Effector memory CD4-positive, alpha-beta T cell (primary cell): Measurements from ENCODE around the gene PRKCD.

Experiments used
- DNase-seq, 3 donors: peaks; one replicate each; pipeline ENCODE4 v3.0.0-alpha.2; 2020
- H3K27ac ChIP-seq: 2 replicates; pipeline ENCODE4 v1.7.0; 2013; ENCODE audit warnings: mild to moderate bottlenecking, low read length, moderate library complexity; ENCODE audit not compliant: insufficient read depth, poor library complexity, severe bottlenecking
- H3K27me3 ChIP-seq: replicated peaks from 2 replicates; pipeline ENCODE4 v1.7.0; 2013; ENCODE audit warnings: mild to moderate bottlenecking, low read length; ENCODE audit not compliant: insufficient read depth, control insufficient read depth, poor library complexity, severe bottlenecking
- H3K36me3 ChIP-seq: 2 replicates; pipeline ENCODE4 v1.7.0; 2013; ENCODE audit warnings: mild to moderate bottlenecking, low read length, moderate library complexity; ENCODE audit not compliant: control insufficient read depth, insufficient read depth
- H3K4me1 ChIP-seq: 2 replicates; pipeline ENCODE4 v1.7.0; 2013; ENCODE audit warnings: low read length, mild to moderate bottlenecking; ENCODE audit not compliant: control insufficient read depth, insufficient read depth, poor library complexity, severe bottlenecking
- H3K4me3 ChIP-seq: 2 replicates; pipeline ENCODE4 v1.7.0; 2013; ENCODE audit warnings: low read length, low read depth, mild to moderate bottlenecking; ENCODE audit not compliant: insufficient read depth, poor library complexity, severe bottlenecking
- H3K9me3 ChIP-seq: 2 replicates; pipeline ENCODE4 v1.7.0; 2013; ENCODE audit warnings: mild to moderate bottlenecking, low read length, moderate library complexity; ENCODE audit not compliant: control insufficient read depth

PRKCD gene

DNA sequence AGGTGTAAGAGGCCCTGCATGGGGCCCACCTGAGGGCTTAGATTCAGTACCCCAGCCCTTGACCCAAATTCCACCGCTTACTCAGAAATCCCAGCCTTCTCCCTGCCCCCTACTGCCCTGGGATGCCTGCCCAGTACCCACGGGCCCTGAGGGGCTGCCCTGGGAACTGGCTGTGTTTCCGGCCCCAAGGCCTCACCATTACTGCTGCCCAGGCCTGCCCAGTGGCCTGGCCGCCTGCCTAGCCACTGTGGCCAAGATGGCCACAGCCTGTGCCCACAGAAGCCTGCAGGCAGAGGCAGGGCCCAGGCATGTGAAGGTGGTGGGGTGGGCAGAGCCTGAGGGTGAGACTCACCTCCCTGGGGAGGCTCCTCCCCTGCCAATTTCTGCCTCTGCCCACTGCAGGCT is 6.1 kb upstream of the PRKCD start:
- Histone ChIP-seq H3K4me3 (no peak overlapping the region), H3K4me1 (no peaks in the 10 kb centered on the region), H3K36me3 (no peaks in the 10 kb centered on the region), H3K9me3 (no peaks in the 10 kb centered on the region), H3K27me3 (peaks cover 14% of the 10 kb centered on the region), H3K27ac (no peak overlapping the region)
- no peak for DNase-seq

DNA sequence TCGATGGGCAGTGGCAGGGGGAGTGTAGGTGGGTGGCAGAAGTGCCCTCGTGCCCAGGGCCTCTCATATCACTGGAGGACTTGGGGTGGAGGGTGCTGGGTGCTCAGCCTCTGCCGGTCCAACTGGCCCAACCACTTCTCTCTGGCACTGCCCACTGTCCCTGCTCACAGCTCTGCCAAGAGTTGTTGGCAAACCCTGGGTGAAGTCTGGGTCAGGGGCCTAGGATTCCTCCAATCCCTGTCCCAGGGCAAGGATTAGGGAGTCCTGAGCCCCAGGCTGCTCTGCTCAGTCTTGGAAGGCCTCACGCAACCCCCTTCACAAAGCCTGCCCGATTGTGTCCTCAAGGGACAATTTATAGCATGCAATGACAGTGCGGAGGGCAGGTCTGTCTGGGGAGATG is 5.2 kb upstream of the PRKCD start:
- Histone ChIP-seq H3K36me3 (no peaks in the 10 kb centered on the region), H3K4me3 (no peak overlapping the region), H3K27ac (no peak overlapping the region), H3K9me3 (no peaks in the 10 kb centered on the region), H3K4me1 (peaks cover 6% of the 10 kb centered on the region), H3K27me3 (peaks cover 14% of the 10 kb centered on the region)
- DNase-seq = no peak

DNA sequence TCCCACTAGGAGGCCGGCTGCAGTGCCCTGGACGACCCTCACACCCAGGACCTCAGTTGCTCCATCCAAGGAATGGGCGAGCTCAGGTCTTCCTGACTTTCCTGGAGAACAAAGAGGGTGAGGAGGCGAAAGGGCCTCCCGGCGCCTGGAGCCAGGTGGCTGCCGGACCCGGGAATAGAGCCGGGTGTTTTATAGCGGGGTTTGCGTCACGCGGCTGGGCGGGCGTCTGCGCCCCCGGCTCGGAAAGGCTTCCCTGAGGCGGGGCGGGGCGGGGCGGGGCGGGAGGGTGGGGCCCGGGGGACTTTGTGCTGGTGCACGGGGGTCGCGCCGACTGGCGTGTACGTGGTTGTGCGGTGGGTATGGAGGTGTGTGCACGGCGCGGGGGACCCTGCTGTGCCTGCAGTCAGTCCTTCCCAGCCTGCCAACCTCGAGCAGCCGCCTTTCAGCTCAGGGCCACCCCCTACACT is 4.6 kb upstream of the PRKCD start:
- Histone ChIP-seq H3K27me3 (peaks cover 14% of the 10 kb centered on the region), H3K27ac (no peak overlapping the region), H3K9me3 (no peaks in the 10 kb centered on the region), H3K4me1 (peaks cover 6% of the 10 kb centered on the region), H3K4me3 (no peak overlapping the region), H3K36me3 (no peaks in the 10 kb centered on the region)
- no peak for DNase-seq

DNA sequence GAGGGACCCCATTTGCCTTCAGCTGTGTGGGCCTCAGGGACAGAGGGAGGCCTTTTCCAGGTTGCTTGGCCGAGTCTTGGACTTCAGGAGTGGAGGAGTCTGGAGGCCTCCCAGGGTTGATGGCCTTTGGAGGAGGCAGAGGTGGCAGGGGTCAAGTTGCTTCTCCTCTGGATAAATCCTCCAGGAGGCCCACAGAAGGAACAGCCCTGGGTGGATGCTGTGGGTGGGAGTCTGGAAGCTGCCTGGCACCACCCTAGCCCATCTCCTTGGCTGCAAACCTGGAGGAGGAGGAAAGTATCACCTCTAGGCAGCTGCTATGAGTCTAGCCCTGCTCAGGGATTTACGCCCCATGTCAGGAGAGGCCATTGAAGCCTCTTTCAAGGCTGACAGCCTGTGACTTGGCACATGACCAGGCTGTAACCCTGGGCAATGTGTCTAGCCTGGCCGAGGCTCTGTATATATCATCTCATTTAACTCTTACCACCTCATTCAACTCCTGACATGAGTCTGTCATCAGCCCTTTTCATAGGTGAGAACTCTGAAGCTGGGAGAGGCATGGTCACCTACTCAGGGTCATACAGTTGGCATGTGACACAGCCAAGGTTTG is 2.9 kb upstream of the PRKCD start:
- Histone ChIP-seq H3K9me3 (no peaks in the 10 kb centered on the region), H3K36me3 (no peaks in the 10 kb centered on the region), H3K4me3 (no peak overlapping the region), H3K27ac (no peak overlapping the region), H3K27me3 (peaks cover 14% of the 10 kb centered on the region), H3K4me1 (peaks cover 18% of the 10 kb centered on the region)
- no peak for DNase-seq

DNA sequence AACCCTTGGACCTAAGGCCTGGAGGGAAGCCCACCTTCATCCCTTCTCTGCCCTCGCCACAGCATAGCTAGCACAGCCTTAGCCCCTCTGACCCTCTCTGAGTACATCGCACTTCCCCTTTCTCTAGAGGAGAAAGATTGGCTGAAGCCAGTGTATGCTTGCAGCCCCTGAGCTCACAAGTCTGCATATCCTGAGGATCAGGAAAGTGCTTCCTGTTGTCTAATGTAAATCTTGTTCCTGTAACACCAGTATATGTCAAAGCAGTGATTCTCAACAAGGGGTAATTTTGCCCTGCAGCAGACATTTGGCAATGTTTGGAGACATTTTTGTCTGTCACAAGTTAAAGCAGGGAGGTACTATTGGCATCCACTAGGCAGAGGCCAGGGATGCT is 2.2 kb upstream of the PRKCD start:
- H3K27me3 ChIP-seq = peaks cover 14% of the 10 kb centered on the region
- peaks cover 19% of the 10 kb centered on the region for H3K4me1 ChIP-seq
- no peaks in the 10 kb centered on the region for H3K36me3 ChIP-seq
- H3K9me3 ChIP-seq = no peaks in the 10 kb centered on the region
- no peak overlapping the region for H3K4me3 ChIP-seq
- H3K27ac ChIP-seq = no peak overlapping the region
- no peak for DNase-seq

DNA sequence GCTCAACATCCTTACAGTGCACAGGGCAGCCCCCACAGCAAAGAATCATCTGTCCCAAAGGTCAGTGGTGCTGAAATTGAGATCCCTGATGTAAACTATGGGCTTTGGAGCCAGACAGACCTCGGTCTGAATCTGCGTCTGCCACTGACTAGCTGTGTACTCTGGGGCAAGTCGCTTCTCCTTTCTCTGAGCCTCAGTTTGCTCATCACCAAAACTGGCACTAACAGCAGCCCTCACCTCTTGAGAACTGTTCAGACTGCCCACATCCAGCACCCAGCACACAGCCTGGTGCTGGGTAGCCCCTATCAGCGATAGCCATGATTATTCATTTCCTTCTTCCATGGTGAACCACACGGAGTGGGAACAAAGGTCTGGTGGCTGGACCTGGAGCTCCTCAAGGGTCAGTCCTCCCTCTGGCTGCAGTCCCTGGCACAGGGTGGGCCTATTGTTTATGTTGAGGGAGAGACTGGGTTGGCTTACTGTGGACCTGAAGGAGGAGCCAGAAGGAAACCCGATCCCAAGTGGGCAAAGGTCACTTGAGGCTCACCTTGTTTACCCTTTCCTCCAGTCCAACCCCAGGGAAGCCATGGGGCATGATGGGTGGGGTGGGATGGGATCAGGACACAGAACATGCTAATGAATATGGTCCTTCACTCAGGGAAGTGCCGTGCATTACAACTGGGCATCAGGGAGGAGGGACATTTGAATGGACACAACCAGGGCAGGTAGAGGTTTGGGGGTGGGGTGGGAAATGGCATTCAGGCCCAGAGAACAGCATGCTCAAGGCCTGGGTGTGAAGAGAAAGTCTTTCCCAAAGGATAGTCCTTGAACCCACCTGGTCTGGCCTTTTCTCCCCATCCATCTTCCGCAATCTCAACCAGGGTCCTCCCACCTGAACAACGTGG is 1.6 kb upstream of the PRKCD start:
- Histone ChIP-seq H3K4me3 (no peak overlapping the region), H3K4me1 (peaks cover 19% of the 10 kb centered on the region), H3K36me3 (no peaks in the 10 kb centered on the region), H3K27ac (no peak overlapping the region), H3K9me3 (no peaks in the 10 kb centered on the region), H3K27me3 (peaks cover 14% of the 10 kb centered on the region)
- no peak for DNase-seq

DNA sequence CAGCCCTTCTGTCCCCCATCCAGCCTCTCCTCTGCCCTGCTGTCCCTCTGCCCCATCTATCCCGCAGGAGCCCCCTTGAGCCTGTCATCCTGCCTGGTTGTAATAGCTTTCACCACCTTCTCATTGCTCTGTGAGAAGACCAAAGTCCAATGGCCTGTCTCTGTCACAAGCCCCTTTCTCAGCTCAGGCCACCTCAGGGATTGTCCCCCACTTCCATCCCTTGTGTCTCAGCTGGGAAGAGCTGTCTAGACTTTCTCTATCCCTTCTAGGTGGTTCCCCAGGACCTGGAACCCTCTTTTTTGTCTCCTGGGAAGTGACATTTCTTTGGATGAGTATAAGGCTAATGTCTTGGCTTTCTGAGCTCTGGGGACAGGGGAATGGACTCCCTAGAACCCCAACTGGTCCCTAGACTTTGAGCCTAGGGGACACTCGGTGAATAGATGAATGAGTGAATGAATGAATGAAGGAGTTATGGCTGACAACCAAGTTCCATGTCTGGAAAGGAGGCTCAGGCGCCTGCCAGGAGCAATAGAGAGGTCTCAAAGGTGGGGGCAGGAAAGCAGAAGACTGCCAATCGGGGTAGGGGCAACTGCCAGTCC is 849 bp upstream of the PRKCD start:
- H3K4me1 ChIP-seq = peaks cover 19% of the 10 kb centered on the region
- no peaks in the 10 kb centered on the region for H3K36me3 ChIP-seq
- H3K27me3 ChIP-seq = peaks cover 8% of the 10 kb centered on the region
- H3K4me3 ChIP-seq = peak overlapping the region; percentile 89
- peak overlapping the region; percentile 71 for H3K27ac ChIP-seq
- DNase-seq = no peak
- H3K9me3 ChIP-seq = no peaks in the 10 kb centered on the region

DNA sequence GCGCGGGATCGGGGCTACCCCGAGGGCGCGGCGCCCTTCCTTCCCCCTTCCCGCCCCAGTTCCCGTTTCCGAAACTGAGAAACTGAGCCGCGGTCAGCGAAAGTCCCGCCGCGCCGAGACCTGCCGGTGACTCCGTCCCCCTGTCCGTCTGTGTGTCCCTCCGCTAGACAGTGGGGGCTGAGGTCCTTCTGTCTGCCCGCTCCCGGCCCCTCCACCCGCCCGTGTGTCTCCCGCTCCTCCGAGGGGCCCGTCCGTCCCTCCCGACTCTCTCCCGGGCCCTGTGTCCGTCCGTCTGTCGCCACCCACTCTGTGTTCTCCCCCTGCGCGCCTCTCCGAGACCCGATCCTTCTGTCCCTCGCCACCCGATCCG is 426 bp downstream of the PRKCD start:
- DNase-seq = no peak
- H3K4me3 ChIP-seq = peak overlapping the region; percentile 84
- H3K27me3 ChIP-seq = no peaks in the 10 kb centered on the region
- H3K9me3 ChIP-seq = no peaks in the 10 kb centered on the region
- H3K4me1 ChIP-seq = peaks cover 19% of the 10 kb centered on the region
- peak overlapping the region; percentile 71 for H3K27ac ChIP-seq
- no peaks in the 10 kb centered on the region for H3K36me3 ChIP-seq

DNA sequence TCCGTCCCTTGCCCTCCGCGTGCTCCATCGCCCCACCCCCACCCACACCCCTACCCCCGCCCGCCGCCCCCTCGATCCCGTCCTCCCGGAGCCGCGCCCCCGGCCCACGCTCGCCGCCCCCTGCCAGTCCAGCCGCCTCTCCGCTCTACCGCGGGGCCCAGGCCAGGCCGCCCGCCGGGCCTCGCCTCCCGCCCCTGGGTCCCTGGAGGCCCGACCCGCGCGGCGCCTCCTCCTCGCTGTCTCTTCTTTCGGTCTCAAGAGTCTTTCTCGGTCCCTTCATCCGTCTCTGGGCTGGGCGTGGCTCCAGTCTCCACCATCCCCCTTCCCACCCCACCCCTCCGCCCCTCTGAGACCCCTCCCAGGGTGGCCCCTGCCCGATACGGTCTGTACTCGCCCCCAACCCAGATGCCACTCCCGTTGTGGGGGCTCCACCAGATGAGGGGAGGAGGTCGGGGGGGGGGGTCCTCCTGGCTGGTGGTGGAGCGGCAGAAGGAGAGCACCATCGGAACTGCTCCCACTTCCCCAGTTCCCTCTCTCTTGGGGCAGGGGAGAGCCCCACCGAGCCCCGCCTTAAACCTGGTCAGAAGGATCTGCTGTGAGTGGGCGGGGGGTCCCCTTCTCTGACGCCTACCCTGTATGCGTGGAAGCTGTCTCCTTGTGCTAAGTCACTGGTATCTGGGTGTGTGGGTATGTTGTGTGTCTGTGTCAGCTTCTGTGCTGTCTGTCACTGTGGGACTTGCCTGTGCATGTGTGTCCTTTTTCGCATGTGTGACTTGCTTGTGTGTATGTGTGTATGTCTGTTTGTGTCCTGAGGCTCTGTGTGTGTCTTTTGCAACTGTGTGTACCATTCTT is 1.0 kb downstream of the PRKCD start:
- H3K36me3 ChIP-seq = no peaks in the 10 kb centered on the region
- peak; percentile 10 to 29 (median 18) for DNase-seq
- peak overlapping the region; percentile 84 for H3K4me3 ChIP-seq
- no peaks in the 10 kb centered on the region for H3K9me3 ChIP-seq
- H3K4me1 ChIP-seq = peaks cover 21% of the 10 kb centered on the region
- peak overlapping the region; percentile 71 for H3K27ac ChIP-seq
- H3K27me3 ChIP-seq = no peaks in the 10 kb centered on the region
